Ishikawa (cell line): ENCODE results near the gene PACSIN1.

Experiments used
- CEBPB ChIP-seq: IDR thresholded peaks from 2 replicates; pipeline ENCODE4 v1.6.1; 2012
- EGR1 ChIP-seq: IDR thresholded peaks from 2 replicates; pipeline ENCODE4 v1.6.1; 2012
- EP300 ChIP-seq: IDR thresholded peaks from 2 replicates; pipeline ENCODE4 v1.6.1; 2012; ENCODE audit warnings: borderline replicate concordance
- FOXM1 ChIP-seq: IDR thresholded peaks from 2 replicates; pipeline ENCODE4 v1.6.1; 2012; ENCODE audit warnings: low read depth, borderline replicate concordance
- NFIC ChIP-seq: IDR thresholded peaks from 2 replicates; pipeline ENCODE4 v1.6.1; 2012
- RAD21 ChIP-seq: IDR thresholded peaks from 2 replicates; pipeline ENCODE4 v1.6.1; 2012; ENCODE audit warnings: low read depth
- REST ChIP-seq: IDR thresholded peaks from 2 replicates; pipeline ENCODE4 v1.6.1; 2012; ENCODE audit warnings: low read depth, mild to moderate bottlenecking
- TAF1 ChIP-seq: IDR thresholded peaks from 2 replicates; pipeline ENCODE4 v1.6.1; 2012; ENCODE audit warnings: low read depth, mild to moderate bottlenecking
- TCF12 ChIP-seq: IDR thresholded peaks from 2 replicates; pipeline ENCODE4 v1.6.1; 2012; ENCODE audit warnings: low read depth
- TEAD4 ChIP-seq: IDR thresholded peaks from 2 replicates; pipeline ENCODE4 v1.6.1; 2012
- USF1 ChIP-seq: IDR thresholded peaks from 2 replicates; pipeline ENCODE4 v1.6.1; 2012
- YY1 ChIP-seq: IDR thresholded peaks from 2 replicates; pipeline ENCODE4 v1.6.1; 2012; ENCODE audit warnings: low read depth
- ZBTB7A ChIP-seq: IDR thresholded peaks from 2 replicates; pipeline ENCODE4 v1.6.1; 2012; ENCODE audit warnings: low read depth
- TF ChIP-seq, protein P1 (sequence below): IDR thresholded peaks from 2 replicates; pipeline ENCODE4 v1.6.1; 2012

The PACSIN1 gene

GRCh38 chr6:34571388-34571787 lies 105.5 kb downstream of the PACSIN1 start:
- TF ChIP-seq TAF1 = no peak
- no peak for TF ChIP-seq EP300
- no peak for TF ChIP-seq EGR1
- no peak for TF ChIP-seq REST
- no peak for TF ChIP-seq FOXM1
- TF ChIP-seq TEAD4 = no peak
- TF ChIP-seq RAD21 = no peak
- TF ChIP-seq, protein P1, sequence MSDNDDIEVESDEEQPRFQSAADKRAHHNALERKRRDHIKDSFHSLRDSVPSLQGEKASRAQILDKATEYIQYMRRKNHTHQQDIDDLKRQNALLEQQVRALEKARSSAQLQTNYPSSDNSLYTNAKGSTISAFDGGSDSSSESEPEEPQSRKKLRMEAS = no peak
- TF ChIP-seq USF1 = no peak
- TF ChIP-seq NFIC = no peak
- TF ChIP-seq YY1 = no peak
- no peak for TF ChIP-seq ZBTB7A
- no peak for TF ChIP-seq TCF12

DNA sequence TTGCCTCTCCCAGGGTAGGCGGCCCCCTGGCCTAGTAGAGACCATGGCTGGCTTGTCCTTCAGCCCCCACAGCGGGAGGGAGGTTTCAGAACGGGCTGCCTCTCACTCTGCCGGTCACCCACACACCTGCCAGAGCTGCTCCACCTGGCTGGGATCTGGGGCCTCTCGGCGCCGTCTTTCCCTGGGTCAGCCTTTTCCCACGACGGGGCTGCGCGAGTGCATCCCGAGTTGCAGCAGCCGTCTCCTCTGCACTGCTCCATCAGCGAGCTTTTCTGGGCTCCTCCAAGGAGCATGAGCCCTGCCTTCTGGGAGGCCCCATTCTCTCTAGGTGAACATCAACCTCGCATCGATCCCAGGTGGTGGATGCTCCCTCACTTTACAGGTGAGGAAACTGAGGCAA lies 106.1 kb downstream of the PACSIN1 start:
- TF ChIP-seq REST (no peak), TAF1 (no peak), FOXM1 (no peak), TEAD4 (no peak), TCF12 (no peak), RAD21 (no peak)
- TF ChIP-seq, protein P1 = no peak

- no peak for TF ChIP-seq USF1
- TF ChIP-seq EGR1 = no peak
- no peak for TF ChIP-seq FOXM1
- no peak for TF ChIP-seq ZBTB7A
- TF ChIP-seq REST = no peak
- no peak for TF ChIP-seq YY1
- no peak for TF ChIP-seq EP300
- TF ChIP-seq TCF12 = no peak
- TF ChIP-seq RAD21 = no peak
- no peak for TF ChIP-seq TAF1
- no peak for TF ChIP-seq CEBPB
- TF ChIP-seq, protein P1 = no peak
Measured at GRCh38 chr6:34572585-34572984, 106.7 kb downstream of the PACSIN1 start.

DNA sequence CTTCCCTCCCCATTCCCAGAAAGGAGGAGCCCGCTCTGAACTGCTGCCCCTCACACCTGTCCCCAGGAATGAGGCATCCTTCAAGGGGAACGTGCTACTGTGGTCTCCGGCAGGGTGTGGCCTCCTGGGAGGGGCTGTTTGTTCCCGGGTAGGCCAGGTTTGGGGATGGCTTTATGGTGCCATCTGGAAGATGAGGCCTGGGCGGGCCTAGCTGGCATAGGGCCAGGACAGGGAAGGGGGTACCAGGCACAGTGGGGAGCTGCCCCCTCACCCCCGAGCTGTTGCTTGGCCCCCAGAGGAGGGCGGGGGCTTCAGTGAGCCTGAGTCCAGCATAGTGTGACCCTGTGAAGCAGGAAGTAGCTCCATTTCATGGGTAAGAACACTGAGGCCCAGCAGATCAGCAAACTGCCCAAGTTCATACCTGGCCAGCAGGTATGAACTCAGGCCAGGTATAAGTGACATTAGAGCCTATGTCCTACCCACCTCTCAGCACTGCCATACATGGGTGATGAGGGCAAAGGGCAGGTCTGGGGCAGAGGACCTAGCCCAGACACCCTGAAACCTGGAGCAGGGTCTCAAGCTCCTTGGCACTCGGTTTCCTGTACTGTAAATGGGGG lies 107.8 kb downstream of the PACSIN1 start:
- TF ChIP-seq NFIC (peak; percentile 39; the same call in 1 of the 2 replicates), YY1 (no peak)

DNA sequence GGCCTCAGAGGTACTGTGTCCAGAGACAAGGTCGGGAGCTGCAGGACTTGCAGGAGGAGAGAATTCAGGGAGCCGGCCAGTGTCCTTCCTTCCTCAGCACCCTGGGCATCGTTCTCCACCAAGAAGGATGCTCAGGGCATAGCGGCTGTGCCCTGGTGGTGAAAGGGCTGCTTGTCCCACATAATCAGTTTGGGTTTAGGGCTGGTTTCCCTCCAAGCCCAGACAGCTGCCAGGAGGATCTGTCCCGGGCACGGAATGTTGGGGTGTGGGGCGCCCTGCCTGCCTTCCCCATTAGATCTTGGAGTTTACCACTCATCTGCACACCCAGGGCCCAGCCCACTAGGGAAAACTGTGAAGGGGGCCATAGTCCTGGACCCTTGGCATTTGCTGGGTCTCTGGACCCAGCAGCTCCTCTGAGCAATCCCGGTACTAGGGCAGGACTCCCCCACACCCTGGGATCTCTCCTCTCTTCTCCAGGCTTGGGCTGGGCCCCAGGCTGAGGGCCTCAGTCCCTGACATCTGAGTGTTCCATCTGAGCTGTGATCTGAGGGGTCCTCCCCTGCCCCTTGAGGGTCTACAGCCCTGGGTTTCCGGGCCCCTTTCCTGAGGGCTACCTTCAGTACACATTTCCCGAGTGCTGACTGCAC lies 108.9 kb downstream of the PACSIN1 start:
- TF ChIP-seq YY1 = no peak
- no peak for TF ChIP-seq CEBPB
- no peak for TF ChIP-seq TEAD4
- TF ChIP-seq EP300 = no peak
